Measurements from ENCODE around the gene ANKRD6.

ANKRD6 gene

GRCh38 chr6:89462503-89462902 lies 29.6 kb downstream of the ANKRD6 start:
- no peak overlapping the region for H3K4me3 ChIP-seq (replicated peaks; ENCODE audit: low read depth, low read length)
- no peak for DNase-seq (ENCODE audit: low read depth)
- TF ChIP-seq, protein P1, sequence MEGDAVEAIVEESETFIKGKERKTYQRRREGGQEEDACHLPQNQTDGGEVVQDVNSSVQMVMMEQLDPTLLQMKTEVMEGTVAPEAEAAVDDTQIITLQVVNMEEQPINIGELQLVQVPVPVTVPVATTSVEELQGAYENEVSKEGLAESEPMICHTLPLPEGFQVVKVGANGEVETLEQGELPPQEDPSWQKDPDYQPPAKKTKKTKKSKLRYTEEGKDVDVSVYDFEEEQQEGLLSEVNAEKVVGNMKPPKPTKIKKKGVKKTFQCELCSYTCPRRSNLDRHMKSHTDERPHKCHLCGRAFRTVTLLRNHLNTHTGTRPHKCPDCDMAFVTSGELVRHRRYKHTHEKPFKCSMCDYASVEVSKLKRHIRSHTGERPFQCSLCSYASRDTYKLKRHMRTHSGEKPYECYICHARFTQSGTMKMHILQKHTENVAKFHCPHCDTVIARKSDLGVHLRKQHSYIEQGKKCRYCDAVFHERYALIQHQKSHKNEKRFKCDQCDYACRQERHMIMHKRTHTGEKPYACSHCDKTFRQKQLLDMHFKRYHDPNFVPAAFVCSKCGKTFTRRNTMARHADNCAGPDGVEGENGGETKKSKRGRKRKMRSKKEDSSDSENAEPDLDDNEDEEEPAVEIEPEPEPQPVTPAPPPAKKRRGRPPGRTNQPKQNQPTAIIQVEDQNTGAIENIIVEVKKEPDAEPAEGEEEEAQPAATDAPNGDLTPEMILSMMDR (IDR thresholded peaks at IDR 0.05; ENCODE audit: low read length, missing control alignments) = no peak

DNA sequence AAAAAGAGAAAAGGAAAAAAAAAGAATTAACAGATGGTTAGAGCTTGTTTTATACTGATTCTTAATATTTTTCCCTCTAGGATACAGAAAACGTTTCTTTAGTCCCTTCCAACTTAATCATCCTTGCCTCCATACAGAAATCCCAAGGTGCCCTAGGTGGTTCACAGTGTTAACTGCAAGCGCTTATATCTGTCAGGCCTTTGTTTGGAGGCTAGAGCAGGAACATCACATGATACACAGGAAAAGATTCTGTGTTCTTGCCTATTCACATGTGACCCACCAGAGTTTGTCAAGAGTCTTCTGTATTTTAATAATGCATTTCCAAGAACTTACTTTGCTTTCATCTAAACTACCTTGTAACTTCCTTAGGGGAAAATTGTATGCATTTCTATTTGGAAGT lies 31.3 kb downstream of the ANKRD6 start:
- TF ChIP-seq, protein P1 (IDR thresholded peaks at IDR 0.05; ENCODE audit: low read length, missing control alignments) = no peak
- no peak for DNase-seq (ENCODE audit: low read depth)
- no peak overlapping the region for H3K4me3 ChIP-seq (replicated peaks; ENCODE audit: low read depth, low read length)

- TF ChIP-seq, protein P1 (IDR thresholded peaks at IDR 0.05; ENCODE audit: low read length, missing control alignments) = no peak
- H3K4me3 ChIP-seq (replicated peaks; ENCODE audit: low read depth, low read length) = no peak overlapping the region
- no peak for DNase-seq (ENCODE audit: low read depth)
Measured at GRCh38 chr6:89467437-89467836, 34.5 kb downstream of the ANKRD6 start.

DNA sequence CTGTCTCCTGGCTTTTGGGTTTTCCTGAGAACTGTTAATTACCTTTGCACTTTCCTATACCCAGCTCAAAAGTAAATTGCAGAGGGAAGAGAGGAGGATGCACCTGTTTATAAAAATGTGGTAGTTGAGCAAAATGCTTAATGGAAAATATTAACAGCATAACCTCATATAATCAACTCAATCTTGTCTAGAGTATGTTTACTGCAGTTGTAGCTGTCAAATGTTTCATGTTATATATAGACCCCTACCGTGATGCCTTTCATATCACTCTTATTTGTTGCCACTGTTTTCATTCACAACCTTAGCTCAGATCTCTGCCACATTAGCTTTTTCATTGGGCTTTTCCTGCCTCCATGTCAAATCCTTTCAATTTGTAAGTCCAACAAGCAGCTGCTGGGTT lies 36.0 kb downstream of the ANKRD6 start:
- TF ChIP-seq, protein P1 (IDR thresholded peaks at IDR 0.05; ENCODE audit: low read length, missing control alignments) = no peak
- no peak for DNase-seq (ENCODE audit: low read depth)
- no peak overlapping the region for H3K4me3 ChIP-seq (replicated peaks; ENCODE audit: low read depth, low read length)

DNA sequence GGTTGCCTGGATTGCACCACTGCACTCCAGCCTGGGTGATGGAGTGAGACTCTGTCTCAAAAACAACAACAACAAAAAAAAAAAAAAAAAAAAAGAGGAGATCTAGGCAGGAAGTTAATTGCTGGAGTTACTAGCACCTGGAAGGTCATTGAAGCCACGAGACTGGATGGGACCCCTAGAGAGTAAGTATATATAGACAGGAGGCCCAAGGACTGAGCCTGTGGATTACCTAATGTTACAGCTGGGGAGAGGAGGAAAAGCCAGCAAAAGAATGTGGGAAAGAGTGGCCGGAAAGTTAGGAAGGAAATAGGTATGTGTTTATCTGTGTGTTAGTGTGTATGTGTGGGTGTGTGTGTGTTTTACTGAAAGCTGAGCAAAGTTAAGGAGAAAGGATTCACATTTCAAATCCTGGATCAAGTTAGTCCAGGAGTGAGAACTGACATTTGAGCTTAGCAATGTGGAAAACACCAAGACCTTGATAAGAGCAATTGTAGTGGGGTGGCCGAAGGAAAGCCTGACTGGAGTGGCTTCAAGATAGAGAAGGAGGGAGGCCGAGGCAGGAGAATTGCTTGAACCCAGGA lies 38.4 kb downstream of the ANKRD6 start:
- H3K4me3 ChIP-seq (replicated peaks; ENCODE audit: low read depth, low read length) = no peak overlapping the region
- peak; percentile 37 for DNase-seq (ENCODE audit: low read depth)
- TF ChIP-seq, protein P1 (IDR thresholded peaks at IDR 0.05; ENCODE audit: low read length, missing control alignments) = no peak

DNA sequence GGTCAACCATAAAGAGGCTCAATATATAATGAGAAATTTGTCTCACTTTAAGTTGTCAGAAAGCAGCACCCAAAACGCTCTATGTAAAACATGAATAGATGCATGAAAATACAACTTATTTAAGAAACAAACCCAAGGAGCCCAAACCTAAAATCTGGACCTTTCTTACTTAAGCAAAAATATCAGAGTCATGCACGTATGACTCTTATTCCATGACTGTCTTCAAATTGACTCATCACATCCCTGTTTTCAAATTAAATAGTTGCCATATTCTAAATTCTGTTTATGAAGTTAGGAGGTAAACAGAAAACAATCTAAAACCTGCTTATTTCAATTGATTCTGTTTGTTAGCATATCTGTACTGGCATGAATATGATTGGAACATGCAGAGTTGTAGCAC lies 42.1 kb downstream of the ANKRD6 start:
- DNase-seq (ENCODE audit: low read depth) = peak; percentile 13
- TF ChIP-seq, protein P1 (IDR thresholded peaks at IDR 0.05; ENCODE audit: low read length, missing control alignments) = no peak
- no peak overlapping the region for H3K4me3 ChIP-seq (replicated peaks; ENCODE audit: low read depth, low read length)

GRCh38 chr6:89475634-89476033 lies 42.7 kb downstream of the ANKRD6 start:
- DNase-seq (ENCODE audit: low read depth) = peak; percentile 26
- H3K4me3 ChIP-seq (replicated peaks; ENCODE audit: low read depth, low read length) = no peak overlapping the region
- TF ChIP-seq, protein P1 (IDR thresholded peaks at IDR 0.05; ENCODE audit: low read length, missing control alignments) = no peak

Measured in fibroblast of pulmonary artery (primary cell).